Dermis microvascular lymphatic vessel endothelial cell (primary cell): ENCODE measurements around the gene NFIA. TPM values are rescaled to one million over a fixed set of nuclear protein-coding genes. Genes with fewer than 3 reads are reported as not detected.
"Not testable (repeated sequence)": the region's sequence is repeated elsewhere in the genome, so short reads cannot be mapped to it uniquely, and the experiment has no call there.

Source experiments
- DNase-seq, 2 donors: peaks; one replicate each; pipeline versions ENCODE4 v3.0.0 to v3.0.0-alpha.2; 2010; ENCODE audit warnings: low read depth in 2 of 2
- total RNA-seq: library from RNA; depleted of rRNA; stranded (reverse); fragments of >200 nt; gene quantifications from 2 replicates; pipeline ENCODE4 v1.2.1, GENCODE V29; 2014

The NFIA gene
- total RNA-seq, 1 donor from 2014 or later: 9.6 TPM

DNA sequence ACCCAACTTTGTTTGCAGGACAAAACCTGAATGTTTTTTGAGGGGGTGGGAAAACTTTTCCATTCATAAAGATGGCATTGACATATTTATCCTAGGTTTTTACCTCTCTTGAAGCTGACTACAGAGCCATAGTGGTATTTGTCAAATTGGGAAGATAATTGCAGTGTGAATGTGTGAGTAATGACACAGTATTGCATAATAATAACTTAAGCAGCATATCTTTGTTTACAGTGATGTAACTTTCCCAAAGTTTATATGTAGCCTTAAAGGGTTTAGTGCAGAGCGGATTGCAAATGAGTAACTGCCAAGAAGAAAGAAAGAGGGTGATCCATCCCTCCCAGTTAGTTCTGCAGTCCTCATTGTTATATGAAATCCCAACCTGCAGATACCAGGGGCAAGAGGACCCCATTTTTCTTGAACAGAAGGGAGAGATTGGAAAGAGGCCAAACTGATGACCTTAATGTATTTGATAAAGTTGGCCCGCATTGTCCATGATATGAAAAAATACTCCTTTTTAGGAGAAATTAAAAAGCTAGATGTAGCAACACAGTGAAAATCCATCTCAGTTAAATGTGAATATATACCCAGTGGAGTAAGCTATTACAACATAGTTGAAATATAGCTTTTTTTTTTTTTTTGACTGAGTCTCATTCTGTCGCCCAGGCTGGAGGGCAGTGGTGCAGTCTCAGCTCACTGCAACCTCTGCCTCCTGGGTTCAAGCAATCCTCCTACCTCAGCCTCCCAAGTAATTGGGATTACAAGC is 23.7 kb upstream of the NFIA start:
- no peak for DNase-seq

DNA sequence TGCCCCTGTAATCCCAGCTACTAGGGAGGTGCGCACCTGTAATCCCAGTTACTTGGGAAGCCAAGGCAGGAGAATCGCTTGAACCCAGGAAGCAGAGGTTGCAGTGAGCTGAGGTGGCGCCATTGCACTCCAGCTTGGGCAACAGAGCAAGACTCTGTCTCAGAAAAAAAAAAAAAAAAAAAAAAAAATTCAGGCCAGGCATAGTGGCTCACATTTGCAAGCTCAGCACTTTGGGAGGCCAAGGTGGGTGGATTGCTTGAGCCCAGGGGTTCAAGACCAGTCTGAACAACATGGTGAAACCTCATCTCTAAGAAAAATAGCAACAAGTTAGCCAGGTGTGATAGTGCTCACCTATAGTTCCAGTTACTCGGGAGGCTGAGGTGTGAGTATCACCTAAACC is 20.8 kb upstream of the NFIA start:
- DNase-seq: not testable (repeated sequence)

DNA sequence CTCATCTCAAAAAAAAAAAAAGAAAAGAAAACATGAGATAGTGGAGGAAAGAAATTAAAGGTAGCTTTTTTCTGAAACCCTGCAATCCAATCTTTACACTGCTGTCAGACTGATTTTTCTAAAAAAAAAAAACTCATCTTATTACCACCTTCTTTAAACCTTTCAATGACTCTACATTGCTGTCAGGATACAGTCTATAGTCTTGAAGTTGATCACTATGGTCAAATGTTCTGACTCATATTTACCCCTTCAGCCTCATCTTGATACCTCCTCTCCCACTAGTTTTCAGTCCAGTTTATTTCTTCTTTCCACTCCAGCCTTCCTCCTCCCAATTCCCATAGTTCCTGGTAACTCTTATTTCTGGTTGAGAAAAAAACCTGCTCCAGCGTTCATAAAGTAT is 17.7 kb upstream of the NFIA start:
- DNase-seq: no peak

DNA sequence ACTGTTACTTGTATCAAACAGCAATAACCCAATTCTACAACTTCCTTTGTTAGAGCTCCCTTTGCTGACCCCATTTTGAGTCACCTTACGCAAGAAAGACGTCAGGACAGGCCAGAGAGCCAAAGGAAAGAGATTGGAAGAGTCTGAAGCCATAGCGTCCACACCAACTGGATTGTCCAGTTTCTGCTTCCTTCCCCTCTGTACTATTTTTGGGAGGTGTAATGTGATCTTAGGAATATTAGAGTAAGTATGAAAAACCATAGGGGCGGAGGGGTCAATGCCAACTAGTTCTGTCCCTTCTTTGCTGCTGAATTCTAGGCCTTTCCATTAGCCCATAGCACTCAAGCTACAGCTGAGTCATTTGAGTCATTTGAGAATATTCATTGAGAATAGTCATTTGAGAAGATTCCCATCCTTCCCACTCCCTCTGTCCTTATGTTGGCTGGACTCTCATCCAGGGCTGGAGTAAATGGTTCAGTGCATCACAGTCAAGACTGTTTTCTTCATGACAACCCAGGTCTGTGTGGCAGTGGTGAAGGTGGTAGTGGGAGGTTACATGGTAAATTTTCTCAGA is 14.8 kb upstream of the NFIA start:
- DNase-seq: no peak

DNA sequence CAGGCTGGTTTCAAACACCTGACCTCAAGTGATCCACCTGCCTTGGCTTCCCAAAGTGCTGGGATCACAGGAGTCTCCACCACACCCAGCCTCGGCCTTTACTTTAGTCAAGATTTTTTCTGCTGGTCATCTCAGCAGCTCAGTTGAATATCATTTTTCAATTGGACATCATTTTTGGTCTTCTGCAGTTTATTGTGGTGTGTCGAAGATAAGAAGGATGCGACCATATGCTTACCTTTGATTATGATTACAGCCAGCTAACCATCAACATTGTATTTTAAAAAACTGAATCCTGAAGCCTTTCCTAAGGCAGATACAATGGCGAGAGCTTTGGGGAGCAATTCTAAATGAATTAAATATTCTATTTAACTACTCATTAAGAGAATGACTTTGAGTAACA is 12.3 kb upstream of the NFIA start:
- DNase-seq: no peak

DNA sequence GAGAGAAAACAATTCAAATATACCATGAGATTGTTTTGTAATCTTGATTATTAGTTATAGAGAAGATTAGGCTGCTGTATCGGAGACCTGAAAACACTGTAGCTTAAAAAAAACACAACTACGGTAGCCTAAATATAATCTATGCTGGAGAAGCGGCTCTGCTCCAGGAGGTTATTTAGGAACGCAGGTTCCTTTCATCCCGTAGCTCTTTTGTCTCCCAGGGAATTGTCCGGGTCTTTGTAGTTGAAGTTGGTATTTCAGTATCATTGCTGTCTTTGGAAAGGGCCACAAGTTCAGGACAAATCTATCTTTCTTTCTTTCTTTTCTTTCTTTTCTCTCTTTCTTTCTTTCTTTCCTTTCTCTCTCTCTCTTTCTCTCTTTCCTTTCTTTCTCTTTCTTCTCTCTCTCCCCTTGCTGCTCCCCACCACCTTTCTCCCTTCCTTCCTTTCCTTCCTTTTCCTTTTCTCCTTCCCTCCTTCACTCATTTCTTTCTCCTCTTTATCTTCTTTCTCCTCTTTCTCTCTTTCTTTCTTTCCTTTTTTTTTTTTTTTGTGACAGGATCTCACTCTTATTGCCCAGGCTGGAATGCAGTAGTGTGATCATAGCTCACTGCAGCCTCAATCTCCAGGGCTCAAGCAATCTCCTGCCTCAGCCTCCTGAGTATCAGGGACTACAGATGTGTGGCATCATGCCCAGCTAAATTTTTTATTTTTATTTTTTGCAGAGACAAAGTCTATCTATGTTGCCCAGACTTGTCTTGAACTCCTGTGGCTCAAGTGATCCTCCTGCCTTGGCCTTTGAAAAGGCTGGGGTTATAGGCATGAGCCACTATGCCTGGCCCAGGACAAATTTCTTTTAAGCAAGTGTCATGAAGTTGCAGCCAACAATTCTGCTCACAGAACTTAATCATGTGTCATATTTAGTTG is 10.9 kb upstream of the NFIA start:
- no peak for DNase-seq

DNA sequence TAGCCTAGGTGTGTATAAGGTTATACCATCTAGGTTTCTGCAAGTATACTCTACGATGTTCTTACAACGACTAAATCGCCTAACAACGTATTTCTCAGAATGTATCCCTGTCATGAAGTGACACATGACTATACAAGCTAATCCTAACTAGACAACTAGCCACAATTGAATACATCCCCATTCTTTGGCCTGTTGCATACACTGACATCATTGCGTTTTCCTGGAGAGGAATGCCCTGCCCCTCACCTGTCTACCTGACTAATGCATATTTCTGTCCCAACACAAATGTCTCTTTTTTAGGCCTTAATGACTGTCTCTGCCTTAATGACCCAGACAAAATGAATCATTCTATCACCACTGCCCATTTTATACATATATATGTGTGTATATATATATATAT is 8.5 kb upstream of the NFIA start:
- no peak for DNase-seq

DNA sequence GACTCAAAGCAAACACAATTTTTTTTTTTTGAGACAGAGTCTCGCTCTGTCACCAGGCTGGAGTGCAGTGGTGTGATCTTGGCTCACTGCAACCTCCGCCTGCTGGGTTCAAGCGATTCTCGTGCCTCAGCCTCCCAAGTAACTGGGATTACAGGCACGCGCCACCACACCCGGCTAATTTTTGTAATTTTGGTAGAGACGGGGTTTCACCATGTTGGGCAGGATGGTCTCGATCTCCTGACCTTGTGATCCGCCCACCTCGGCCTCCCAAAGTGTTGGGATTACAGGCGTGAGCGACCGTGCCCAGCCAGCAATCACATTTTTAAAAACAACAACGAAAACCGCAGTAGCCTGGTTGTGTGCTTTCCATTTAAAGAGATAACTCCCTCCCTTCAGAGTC is 6.5 kb upstream of the NFIA start:
- DNase-seq: not testable (repeated sequence)

DNA sequence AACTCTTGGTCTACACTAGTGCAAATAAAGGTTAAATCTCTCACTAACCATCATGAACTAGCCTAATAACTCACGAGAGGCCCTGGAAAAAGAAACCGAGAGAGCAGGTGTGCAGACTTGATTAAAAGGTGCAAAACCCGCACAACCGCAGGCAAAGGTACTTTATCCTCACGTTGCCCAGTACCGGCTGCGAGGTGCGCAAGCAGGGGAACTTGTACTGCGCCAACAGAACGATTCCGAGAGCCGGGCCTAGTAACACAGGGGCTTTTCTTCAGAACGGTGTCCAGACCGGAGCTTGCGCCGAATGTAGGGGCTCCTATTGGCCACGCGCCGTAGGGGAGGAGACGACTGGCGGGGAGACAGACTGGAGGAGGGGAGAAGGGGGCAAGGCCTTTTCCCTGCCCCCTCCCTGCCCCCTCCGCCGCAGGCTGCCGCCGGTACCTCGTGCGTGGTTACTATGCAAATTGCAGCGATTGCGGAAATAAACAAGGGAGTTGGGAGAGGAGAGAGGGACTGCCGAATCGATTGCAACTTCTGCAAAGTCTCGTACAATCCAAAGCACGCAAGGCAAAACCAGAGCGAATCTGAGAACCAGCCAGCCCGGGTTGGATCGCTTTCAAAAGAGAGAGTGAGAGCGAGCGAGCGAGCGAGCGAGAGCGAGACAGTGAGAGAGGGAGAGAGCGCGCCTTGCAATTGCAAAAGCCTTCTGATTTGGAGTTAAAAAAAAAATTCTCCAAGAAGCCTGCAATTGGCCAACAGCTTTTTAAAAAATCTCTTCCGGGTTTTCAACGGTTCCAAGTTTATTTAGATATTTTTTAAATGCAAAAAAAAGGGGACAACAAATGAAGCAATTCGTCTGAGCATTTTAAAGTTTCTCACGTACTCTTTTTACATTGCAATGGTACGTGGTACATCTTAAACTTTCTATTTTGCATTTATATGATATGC is 5.4 kb upstream of the NFIA start:
- DNase-seq: peak in 1 of 2 donors; percentile 89

DNA sequence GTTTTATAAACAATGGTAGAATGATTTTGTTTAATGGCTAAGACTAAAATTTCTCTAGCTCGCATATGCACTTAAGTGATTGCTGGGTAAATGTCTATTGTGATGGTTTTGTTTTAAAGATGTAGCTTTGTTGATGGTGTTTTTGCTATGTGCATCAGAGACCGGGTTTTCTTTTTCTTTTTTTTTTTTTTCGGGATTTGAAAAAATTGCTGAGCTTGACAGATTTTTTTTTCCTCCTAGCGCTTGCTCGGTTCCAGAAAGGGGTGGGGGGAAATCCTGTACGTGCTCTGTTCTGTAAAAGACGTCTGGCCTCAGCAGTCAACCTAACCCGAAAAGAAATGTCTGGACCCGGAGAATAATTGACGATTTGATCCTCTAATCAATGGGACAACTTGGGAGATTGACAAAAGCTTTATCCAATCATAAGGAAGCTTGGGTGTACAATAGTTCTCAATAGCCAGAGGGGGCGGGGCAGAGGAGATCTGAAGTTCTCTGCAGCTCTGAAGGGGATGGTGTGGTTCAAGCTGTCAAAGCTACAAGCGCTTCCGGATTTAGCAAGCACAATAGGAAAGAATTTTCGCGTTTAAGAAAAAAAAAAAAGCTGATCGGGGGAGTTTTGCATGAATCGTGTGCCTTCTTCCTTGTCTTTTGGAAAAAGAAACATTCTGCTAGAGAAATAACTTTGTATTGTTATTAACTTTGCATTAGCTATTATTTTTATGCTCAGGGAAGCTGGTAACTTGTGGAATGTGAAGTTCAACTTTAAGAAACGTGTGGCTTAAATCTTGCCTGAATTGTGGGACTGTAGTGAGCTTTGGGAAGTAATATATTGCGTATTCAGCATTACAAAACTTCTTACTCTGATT is 4.5 kb upstream of the NFIA start:
- DNase-seq: peak; percentile 96 to 100

DNA sequence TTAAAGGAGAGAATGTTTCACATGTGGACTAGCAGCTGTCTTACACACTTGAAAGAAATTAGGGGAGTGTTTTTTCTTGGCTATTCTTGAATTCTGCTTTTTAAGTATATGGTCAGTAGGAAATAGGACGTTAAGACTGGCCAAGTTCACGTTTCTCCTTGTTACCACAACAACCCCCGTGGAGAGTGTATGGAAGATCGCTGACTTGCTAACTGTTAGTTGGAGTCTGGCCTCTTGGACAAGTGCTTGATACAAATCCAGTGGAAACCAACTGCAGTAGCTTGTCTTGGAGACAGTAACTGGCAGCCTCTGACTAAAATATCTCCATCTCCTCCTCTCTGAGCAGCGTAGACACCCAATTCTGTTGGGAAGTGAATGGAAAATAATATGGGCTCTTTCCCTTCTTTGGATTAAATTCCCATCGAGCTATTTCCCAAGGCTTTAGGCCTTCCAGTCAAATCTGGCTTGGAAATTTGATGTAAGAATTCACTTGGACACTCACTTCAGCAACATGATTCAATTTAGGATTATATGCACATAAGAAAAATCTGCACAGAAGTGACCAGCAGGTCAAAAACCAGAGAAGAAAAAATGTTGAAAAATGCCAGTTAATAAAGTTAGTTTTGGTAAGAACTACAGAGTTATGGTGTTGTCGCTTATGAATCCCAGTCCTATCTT is 3.6 kb upstream of the NFIA start:
- DNase-seq: no peak

DNA sequence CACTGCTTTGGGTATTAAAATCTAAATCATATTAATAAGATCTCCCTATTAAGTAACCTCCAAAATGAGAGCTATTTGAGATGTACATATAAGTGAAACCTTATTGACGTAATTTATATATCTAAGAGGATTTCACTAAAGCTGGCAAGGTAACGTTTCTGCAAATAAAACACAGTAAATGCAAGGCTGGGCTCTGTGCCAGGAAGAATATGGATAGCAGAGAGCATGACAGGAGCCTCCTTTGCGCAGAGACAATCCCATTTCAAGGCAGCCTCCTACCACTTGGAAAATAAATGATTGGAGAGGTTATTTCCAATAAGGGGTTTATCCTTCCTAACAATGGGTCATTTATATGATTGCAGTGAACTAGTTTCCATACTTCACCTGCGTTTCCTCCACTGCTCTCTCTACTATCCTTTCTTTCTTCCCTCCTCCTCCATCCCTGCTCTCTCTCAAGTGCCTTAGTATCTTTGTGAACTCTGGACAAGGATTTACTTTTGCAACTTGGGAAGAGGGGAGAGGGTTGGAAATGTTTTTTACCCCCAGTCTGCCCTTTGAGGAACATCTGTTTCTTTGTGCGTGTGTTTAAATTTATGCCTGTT is 3.0 kb upstream of the NFIA start:
- no peak for DNase-seq

DNA sequence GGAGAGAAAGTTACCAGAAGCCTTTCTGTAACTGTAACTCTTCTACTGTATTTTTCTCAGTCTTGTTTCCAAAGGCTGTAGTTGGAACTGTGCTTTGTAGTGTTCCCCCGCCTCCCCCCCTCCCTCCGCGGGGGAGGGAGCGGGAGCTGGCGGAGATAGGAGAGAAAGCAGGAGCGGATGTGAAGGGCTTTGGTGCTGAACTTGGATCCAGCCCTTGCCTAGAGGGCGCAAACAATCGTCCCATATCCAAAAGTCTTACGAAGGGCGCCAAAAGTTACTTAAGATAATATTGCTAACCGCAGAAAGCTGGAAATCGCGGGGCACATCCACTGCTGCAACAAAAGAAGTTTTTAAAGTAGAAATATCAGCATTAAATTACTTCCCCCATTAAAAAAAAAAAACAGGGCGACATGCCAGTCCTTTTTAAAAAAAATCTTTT is 2.4 kb upstream of the NFIA start:
- peak in 1 of 2 donors; percentile 73 for DNase-seq

DNA sequence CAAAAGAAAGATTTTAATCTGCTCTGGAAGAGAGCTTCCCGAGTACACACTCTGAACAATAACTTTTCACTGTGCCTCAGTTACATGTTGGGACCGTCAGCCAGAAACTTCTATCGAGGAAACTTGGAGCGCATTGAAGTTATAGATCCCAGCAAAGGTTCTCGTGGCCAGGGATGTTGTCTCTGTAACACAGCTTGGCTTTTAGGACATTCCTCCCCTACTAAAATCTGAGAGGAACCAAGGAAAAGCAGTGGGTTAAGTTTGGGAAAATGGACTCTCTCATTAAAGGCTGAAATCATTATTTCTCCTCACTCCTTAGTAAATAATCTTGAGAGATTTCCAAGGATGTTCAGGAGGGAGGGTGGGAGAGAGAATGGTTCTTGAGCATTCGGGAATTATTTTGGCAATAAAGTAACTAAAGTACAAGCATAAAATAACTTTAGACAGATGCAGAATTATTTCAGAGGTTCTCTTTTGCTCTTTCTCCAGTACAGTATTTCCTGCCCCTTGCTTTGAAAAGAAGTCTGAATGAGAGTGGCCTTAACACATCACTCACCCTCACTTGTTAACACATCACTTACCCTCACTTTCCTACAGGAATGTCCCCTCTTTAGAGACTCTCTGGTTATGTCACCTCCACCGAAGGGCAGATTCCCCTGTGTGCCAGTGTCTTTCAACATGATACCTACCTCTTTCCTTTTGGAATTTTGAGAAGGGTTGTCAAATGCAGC is 1.8 kb upstream of the NFIA start:
- no peak for DNase-seq

DNA sequence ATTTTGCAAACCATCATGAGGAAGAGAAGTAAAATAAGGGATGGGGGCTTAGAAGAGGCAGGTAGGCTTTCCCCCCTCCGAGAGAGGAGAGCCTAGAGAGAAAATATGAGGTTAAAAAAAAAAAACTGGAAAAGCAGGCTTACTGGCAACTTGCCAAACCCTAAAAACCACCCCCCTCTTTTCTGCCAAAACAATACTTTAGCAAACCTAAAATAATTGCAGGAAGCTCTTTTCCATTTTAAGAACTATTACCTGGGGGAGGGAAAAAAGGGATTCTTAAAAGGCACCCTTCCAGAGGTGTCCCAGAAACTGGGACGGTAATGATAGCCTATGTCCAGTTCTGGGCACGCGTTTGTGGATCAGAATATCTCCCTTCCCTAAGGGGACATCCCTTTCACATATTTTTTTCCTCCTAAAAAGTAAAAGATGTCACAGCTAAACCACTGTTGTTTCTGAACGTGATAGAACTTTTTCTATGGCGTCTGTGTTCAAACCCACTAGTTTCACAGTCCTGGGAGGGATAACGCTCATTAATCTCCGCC is 1.1 kb upstream of the NFIA start:
- DNase-seq: no peak

DNA sequence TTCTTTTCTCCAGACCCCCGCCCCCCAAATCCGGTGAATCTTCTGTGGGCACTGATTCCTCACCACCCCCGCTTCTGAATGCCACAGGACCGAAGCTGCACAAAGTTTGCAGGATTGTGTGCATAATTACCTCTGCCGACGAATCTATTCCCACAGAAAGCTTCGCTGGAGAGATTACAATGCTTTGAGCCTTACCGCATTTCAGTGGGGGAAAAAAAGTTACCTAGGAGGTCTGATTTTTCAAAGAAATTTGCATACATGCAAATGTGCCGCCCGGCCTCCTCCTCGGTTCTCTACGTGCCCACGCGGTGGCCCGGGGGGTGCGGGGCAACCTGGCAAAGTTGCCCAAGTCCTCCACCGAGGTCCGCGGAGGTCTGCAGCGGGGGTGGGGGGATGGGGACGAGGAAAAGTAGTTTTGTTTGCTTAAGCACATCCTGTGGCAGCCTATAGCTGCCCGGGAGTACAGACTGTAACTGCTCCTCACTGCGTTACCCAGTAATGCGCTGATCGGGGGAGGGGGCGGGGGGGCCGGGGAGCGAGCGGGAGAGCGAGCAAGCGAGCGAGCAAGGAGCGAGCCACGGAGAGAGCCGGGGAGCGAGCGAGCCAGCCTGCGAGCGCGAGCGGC is 563 bp upstream of the NFIA start:
- DNase-seq: peak in 1 of 2 donors; percentile 69

DNA sequence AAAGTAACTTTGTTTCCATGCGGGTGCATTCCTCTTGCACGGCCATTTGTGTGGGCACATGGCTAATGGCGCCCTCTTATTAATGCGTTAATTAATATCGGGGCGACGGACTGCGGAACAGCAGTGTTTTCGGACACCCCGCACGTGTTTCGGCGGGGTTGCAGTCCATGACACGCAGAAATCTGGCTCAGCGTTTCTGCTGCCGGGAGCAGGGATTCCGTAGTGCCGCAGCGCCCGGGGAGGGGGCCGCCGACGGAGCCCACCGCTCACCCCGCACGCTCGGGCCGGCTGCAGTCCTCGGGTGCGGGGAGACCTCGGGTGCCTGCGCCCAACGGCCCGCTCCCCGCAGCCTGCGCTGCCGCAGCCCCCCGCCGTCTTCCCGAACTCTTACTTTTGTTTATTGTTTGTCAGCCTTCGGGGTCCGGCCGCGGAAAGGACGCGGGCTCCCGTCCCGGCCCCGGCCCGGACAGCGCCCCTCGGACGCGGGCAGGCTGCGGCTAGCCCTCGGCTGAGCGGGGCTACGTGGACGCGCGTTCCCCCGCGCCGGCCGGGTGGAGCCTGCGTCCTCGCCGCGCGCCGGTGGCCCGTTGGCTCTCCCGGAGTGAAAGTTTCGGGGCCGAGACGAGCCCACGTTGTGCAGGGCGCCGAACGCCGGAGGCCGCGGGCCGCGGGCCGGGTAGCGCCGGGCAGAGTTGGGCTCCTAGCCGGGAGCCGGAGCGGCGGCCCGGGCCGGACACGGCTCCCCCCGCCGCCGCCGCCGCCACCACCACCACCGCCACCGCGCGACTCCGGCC is 849 bp downstream of the NFIA start:
- DNase-seq: peak in 1 of 2 donors; percentile 35
